OCI-M2 (cell line): Measurements from ENCODE around the gene MYMX.

ENCODE experiments used
- DNase-seq: peaks from one replicate; lab custom pipeline; 2025; ENCODE audit not compliant: unreplicated experiment; lab: John Stamatoyannopoulos, UW

The MYMX gene

GRCh38 chr6:44249082-44249748 lies 32.5 kb downstream of the MYMX start:
- no peak for DNase-seq

GRCh38 chr6:44250067-44250717 lies 33.5 kb downstream of the MYMX start:
- no peak for DNase-seq

- no peak for DNase-seq
Observed at GRCh38 chr6:44250718-44251123, 34.0 kb downstream of the MYMX start.

- DNase-seq: no peak
Observed at GRCh38 chr6:44251576-44252524, 35.1 kb downstream of the MYMX start.

- DNase-seq: no peak
Observed at GRCh38 chr6:44253307-44254101, 36.8 kb downstream of the MYMX start.

- DNase-seq: no peak
Observed at GRCh38 chr6:44254191-44255104, 37.7 kb downstream of the MYMX start.

- DNase-seq: no peak
Observed at GRCh38 chr6:44255105-44255808, 38.5 kb downstream of the MYMX start.

GRCh38 chr6:44255871-44256774 lies 39.4 kb downstream of the MYMX start:
- no peak for DNase-seq

GRCh38 chr6:44256775-44257024 lies 40.0 kb downstream of the MYMX start:
- no peak for DNase-seq

- DNase-seq: no peak
Observed at GRCh38 chr6:44257025-44257752, 40.5 kb downstream of the MYMX start, which contains the start of gene SLC35B2. Gene SLC35B2 (minus strand): TSS chr6:44257528. CDS start chr6:44257410, 118 bp downstream.

GRCh38 chr6:44257753-44258324 lies 41.1 kb downstream of the MYMX start:
- DNase-seq: no peak

GRCh38 chr6:44258325-44258863 lies 41.7 kb downstream of the MYMX start:
- DNase-seq: no peak

- DNase-seq: no peak
Observed at GRCh38 chr6:44258921-44259320, 42.2 kb downstream of the MYMX start.

- DNase-seq: no peak
Observed at GRCh38 chr6:44260011-44260410, 43.3 kb downstream of the MYMX start.

GRCh38 chr6:44260451-44261297 lies 43.9 kb downstream of the MYMX start:
- DNase-seq: no peak

GRCh38 chr6:44261581-44261980 lies 44.9 kb downstream of the MYMX start:
- no peak for DNase-seq
